Endodermal cell (in vitro differentiated cells): Measurements from ENCODE around the gene NUDT22. TPM values are rescaled to one million over a fixed set of nuclear protein-coding genes. Genes with fewer than 3 reads are reported as not detected.

Source experiments
- DNase-seq: peaks from one replicate; pipeline ENCODE4 v3.0.0-alpha.2; 2017
- H3K27ac ChIP-seq: 2 replicates; pipeline ENCODE4 v1.5.1; 2013; ENCODE audit warnings: mild to moderate bottlenecking, low read depth, low read length, moderate library complexity
- H3K27me3 ChIP-seq: 2 replicates; pipeline ENCODE4 v1.6.1; 2013; ENCODE audit warnings: mild to moderate bottlenecking, low read length, moderate library complexity; ENCODE audit not compliant: insufficient read depth, control insufficient read depth, poor library complexity, severe bottlenecking
- H3K36me3 ChIP-seq: 2 replicates; pipeline ENCODE4 v1.7.0; 2013; ENCODE audit warnings: mild to moderate bottlenecking, low read length, moderate library complexity; ENCODE audit not compliant: control insufficient read depth, insufficient read depth
- H3K4me1 ChIP-seq: one replicate; pipeline ENCODE4 v1.7.0; 2013; ENCODE audit warnings: low read length; ENCODE audit not compliant: control insufficient read depth, insufficient read depth
- H3K4me3 ChIP-seq: 2 replicates; pipeline ENCODE4 v1.5.1; 2013; ENCODE audit warnings: mild to moderate bottlenecking, low read length, moderate library complexity
- H3K9ac ChIP-seq: 2 replicates; pipeline ENCODE4 v1.6.1; 2013; ENCODE audit warnings: mild to moderate bottlenecking, low read length, moderate library complexity; ENCODE audit not compliant: poor library complexity, severe bottlenecking; ENCODE audit errors: extremely low read depth
- H3K9me3 ChIP-seq: 2 replicates; pipeline ENCODE4 v1.6.1; 2013; ENCODE audit warnings: mild to moderate bottlenecking, low read length, moderate library complexity; ENCODE audit not compliant: control insufficient read depth
- H3K27ac Mint-ChIP-seq: 2 replicates; pipeline ENCODE4 v1.8.0; 2020; ENCODE audit warnings: mixed read lengths
- H3K27me3 Mint-ChIP-seq: 2 replicates; pipeline ENCODE4 v1.8.0; 2021; ENCODE audit warnings: mild to moderate bottlenecking, mixed read lengths; ENCODE audit not compliant: insufficient read depth
- H3K36me3 Mint-ChIP-seq: 2 replicates; pipeline ENCODE4 v1.8.0; 2020; ENCODE audit warnings: low read depth, mixed read lengths
- H3K4me1 Mint-ChIP-seq: 2 replicates; pipeline ENCODE4 v1.8.0; 2020; ENCODE audit warnings: mixed read lengths
- H3K4me3 Mint-ChIP-seq: 2 replicates; pipeline ENCODE4 v1.8.0; 2020; ENCODE audit warnings: mild to moderate bottlenecking, moderate library complexity, mixed read lengths
- H3K9me3 Mint-ChIP-seq: 2 replicates; pipeline ENCODE4 v1.8.0; 2020; ENCODE audit warnings: mild to moderate bottlenecking, mixed read lengths
- CTCF ChIP-seq: fragments of 200-600 bp; sonication (generic); conservative IDR thresholded peaks from 2 replicates; pipeline ENCODE4 v1.5.0; 2021; ENCODE audit warnings: antibody characterized with exemption, mild to moderate bottlenecking
- WGBS, 2 experiments: methylation state at CpG; one replicate each; pipeline versions ENCODE4 v1.1.5 to v1.1.7; 2013; ENCODE audit warnings: missing lambda C conversion rate in 2 of 2, mixed read lengths in 1 of 2; ENCODE audit not compliant: insufficient coverage in 1 of 2, insufficient read length in 1 of 2; 5-methylcytosine and 5-hydroxymethylcytosine counted together
- total RNA-seq, 2 donors: library from RNA; stranded (reverse); fragmentation: NEBNext Ultra II Directional in 1 of 2; extraction: Animal tissue kit (Norgen Biotek cat#: 25700) in 1 of 2; gene quantifications; 2 replicates in 1 of 2; 3 replicates in 1 of 2; pipeline ENCODE4 v1.2.1, GENCODE V29; 2021

The NUDT22 gene
- total RNA-seq, 2 donors from 2014 or later: 54.4 to 55.9 TPM

DNA sequence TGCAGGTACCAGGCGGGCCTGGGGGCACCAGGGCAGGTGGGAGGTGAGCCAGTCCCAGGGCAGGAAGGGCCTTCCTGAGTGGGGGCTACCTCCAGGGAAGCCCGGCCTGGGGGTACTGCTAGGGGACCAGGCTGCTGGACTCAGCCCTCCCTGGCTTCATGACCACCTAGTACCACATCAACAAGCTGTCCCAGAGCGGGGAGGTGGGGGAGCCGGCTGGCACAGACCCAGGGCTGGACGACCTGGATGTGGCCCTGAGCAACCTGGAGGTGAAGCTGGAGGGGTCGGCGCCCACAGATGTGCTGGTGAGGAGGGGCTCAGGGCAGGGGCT, 6.8 kb upstream of the NUDT22 start:
- no peaks in the 10 kb centered on the region for H3K4me1 ChIP-seq
- no peak for TF ChIP-seq CTCF
- H3K27me3 Mint-ChIP-seq: no peaks in the 10 kb centered on the region
- H3K9me3 Mint-ChIP-seq: no peaks in the 10 kb centered on the region
- H3K36me3 ChIP-seq: peaks cover 12% of the 10 kb centered on the region
- no peak overlapping the region for H3K27ac Mint-ChIP-seq
- H3K9ac ChIP-seq: no peak overlapping the region
- WGBS, 2 experiments: 88 to 89% methylated on average over 3 to 7 of the region's 7 CpGs
- H3K27me3 ChIP-seq: no peaks in the 10 kb centered on the region
- no peaks in the 10 kb centered on the region for H3K9me3 ChIP-seq
- no peak overlapping the region for H3K4me3 ChIP-seq
- H3K36me3 Mint-ChIP-seq: peaks cover 21% of the 10 kb centered on the region
- no peak overlapping the region for H3K27ac ChIP-seq
- no peaks in the 10 kb centered on the region for H3K4me1 Mint-ChIP-seq
- DNase-seq: no peak
- H3K4me3 Mint-ChIP-seq: no peak overlapping the region

GRCh38 chr11:64219755-64220154, 6.3 kb upstream of the NUDT22 start:
- TF ChIP-seq CTCF: no peak
- Mint-ChIP-seq H3K36me3 (peaks cover 18% of the 10 kb centered on the region), H3K9me3 (no peaks in the 10 kb centered on the region), H3K4me1 (no peaks in the 10 kb centered on the region), H3K27me3 (no peaks in the 10 kb centered on the region), H3K27ac (no peak overlapping the region), H3K4me3 (no peak overlapping the region)
- no peaks in the 10 kb centered on the region for H3K4me1 ChIP-seq
- H3K36me3 ChIP-seq: peaks cover 10% of the 10 kb centered on the region
- H3K9ac ChIP-seq: no peak overlapping the region
- no peaks in the 10 kb centered on the region for H3K27me3 ChIP-seq
- no peak for DNase-seq
- no peak overlapping the region for H3K27ac ChIP-seq
- no peaks in the 10 kb centered on the region for H3K9me3 ChIP-seq
- no peak overlapping the region for H3K4me3 ChIP-seq
- WGBS, 2 experiments: 96 to 100% methylated on average over 7 to 10 of the region's 10 CpGs

- Histone ChIP-seq H3K27ac (no peak overlapping the region), H3K4me1 (no peaks in the 10 kb centered on the region), H3K9ac (no peak overlapping the region), H3K9me3 (no peaks in the 10 kb centered on the region), H3K27me3 (no peaks in the 10 kb centered on the region), H3K36me3 (peaks cover 5% of the 10 kb centered on the region), H3K4me3 (no peak overlapping the region)
- 91 to 93% methylated on average over 9 to 17 of the region's 17 CpGs for WGBS, 2 experiments
- TF ChIP-seq CTCF: no peak
- Mint-ChIP-seq H3K9me3 (no peaks in the 10 kb centered on the region), H3K27me3 (no peaks in the 10 kb centered on the region), H3K27ac (no peak overlapping the region), H3K36me3 (peaks cover 14% of the 10 kb centered on the region), H3K4me1 (peaks cover 3% of the 10 kb centered on the region), H3K4me3 (no peak overlapping the region)
- no peak for DNase-seq
Observed at GRCh38 chr11:64220271-64220670, 5.8 kb upstream of the NUDT22 start.
